Hepatocyte (in vitro differentiated cells): ENCODE results near the gene ATG4B. TPM values are rescaled to one million over a fixed set of nuclear protein-coding genes. Genes with fewer than 3 reads are reported as not detected.

ENCODE experiments used
- DNase-seq: peaks from one replicate; pipeline ENCODE4 v3.0.0-alpha.2; 2016; ENCODE audit warnings: low spot score
- H2AFZ ChIP-seq: fragments of 200-600 bp; sonication (generic); 2 replicates; pipeline ENCODE4 v1.6.0; 2016; ENCODE audit warnings: antibody characterized with exemption, mild to moderate bottlenecking
- H3K27ac ChIP-seq: fragments of 200-600 bp; sonication (generic); 2 replicates; pipeline ENCODE4 v1.5.1; 2016; ENCODE audit warnings: mild to moderate bottlenecking
- H3K27me3 ChIP-seq: fragments of 200-600 bp; sonication (generic); 2 replicates; pipeline ENCODE4 v1.6.1; 2016
- H3K36me3 ChIP-seq: fragments of 200-600 bp; sonication (generic); replicated peaks from 2 replicates; pipeline ENCODE4 v1.5.1; 2016; ENCODE audit warnings: low read depth; ENCODE audit not compliant: insufficient read depth
- H3K4me1 ChIP-seq: fragments of 200-600 bp; sonication (generic); 2 replicates; pipeline ENCODE4 v1.5.1; 2016; ENCODE audit warnings: mild to moderate bottlenecking, moderate library complexity; ENCODE audit not compliant: insufficient read depth
- H3K4me2 ChIP-seq: fragments of 200-600 bp; sonication (generic); 2 replicates; pipeline ENCODE4 v1.6.0; 2016
- H3K4me3 ChIP-seq: fragments of 200-600 bp; sonication (generic); 2 replicates; pipeline ENCODE4 v1.5.1; 2016; ENCODE audit warnings: mild to moderate bottlenecking
- H3K79me2 ChIP-seq: fragments of 200-600 bp; sonication (generic); 2 replicates; pipeline ENCODE4 v1.6.0; 2017; ENCODE audit warnings: mild to moderate bottlenecking
- H3K9me2 ChIP-seq: fragments of 200-600 bp; sonication (generic); replicated peaks from 2 replicates; pipeline ENCODE4 v1.6.0; 2017; ENCODE audit warnings: mild to moderate bottlenecking; ENCODE audit not compliant: insufficient read depth
- H3K9me3 ChIP-seq: fragments of 200-600 bp; sonication (generic); 2 replicates; pipeline ENCODE4 v1.5.1; 2016; ENCODE audit warnings: low read depth, mild to moderate bottlenecking
- H4K20me1 ChIP-seq: fragments of 200-600 bp; sonication (generic); 2 replicates; pipeline ENCODE4 v1.6.0; 2016; ENCODE audit warnings: mild to moderate bottlenecking; ENCODE audit not compliant: insufficient read depth, poor library complexity, severe bottlenecking
- CTCF ChIP-seq: fragments of 200-600 bp; sonication (generic); IDR thresholded peaks from 2 replicates; pipeline ENCODE4 v1.5.1; 2016; ENCODE audit warnings: antibody characterized with exemption, mild to moderate bottlenecking; ENCODE audit not compliant: poor library complexity
- EZH2 ChIP-seq: fragments of 200-600 bp; sonication (generic); IDR thresholded peaks from 2 replicates; pipeline ENCODE4 v1.6.1; 2016; ENCODE audit warnings: antibody characterized with exemption, mild to moderate bottlenecking, borderline replicate concordance
- EZH2phosphoT487 ChIP-seq: fragments of 200-600 bp; sonication (generic); IDR thresholded peaks from one replicate; pipeline ENCODE4 v1.6.1; 2018; ENCODE audit warnings: antibody characterized with exemption, mild to moderate bottlenecking, low read depth, moderate library complexity; ENCODE audit not compliant: unreplicated experiment, severe bottlenecking
- WGBS: methylation state at CpG from one replicate; pipeline ENCODE4 v1.1.6; 2016; ENCODE audit warnings: low lambda C conversion rate; ENCODE audit errors: missing lambda C conversion rate; 5-methylcytosine and 5-hydroxymethylcytosine counted together
- polyA plus RNA-seq: library from polyadenylated mRNA; unstranded; fragments of >200 nt; fragmentation: Nextera tagmentation; extraction: Ambion mirVana; gene quantifications from 2 replicates; pipeline ENCODE4 v1.2.1, GENCODE V29; 2016
- total RNA-seq: library from RNA; depleted of rRNA; stranded (reverse); fragments of >200 nt; gene quantifications from 2 replicates; pipeline ENCODE4 v1.2.3, GENCODE V29; 2014

The ATG4B gene
- total and polyA plus RNA-seq, 2 experiments from 2014 or later: 61.3 to 108 TPM

- no peak for DNase-seq
- Histone ChIP-seq H3K27me3 (no peaks in the 10 kb centered on the region), H4K20me1 (no peaks in the 10 kb centered on the region), H3K4me2 (no peak overlapping the region), H3K4me1 (no peaks in the 10 kb centered on the region), H3K9me3 (no peaks in the 10 kb centered on the region), H3K9me2 (no peaks in the 10 kb centered on the region), H3K79me2 (no peaks in the 10 kb centered on the region), H2AFZ (no peak overlapping the region), H3K27ac (no peak overlapping the region), H3K36me3 (no peaks in the 10 kb centered on the region), H3K4me3 (no peak overlapping the region)
- 91% methylated on average over 11 of the region's 13 CpGs for WGBS
- no peak for TF ChIP-seq EZH2
- TF ChIP-seq EZH2phosphoT487: no peak
- no peak for TF ChIP-seq CTCF
Measured at GRCh38 chr2:241656190-241656741, 18.8 kb downstream of the ATG4B start.

DNA sequence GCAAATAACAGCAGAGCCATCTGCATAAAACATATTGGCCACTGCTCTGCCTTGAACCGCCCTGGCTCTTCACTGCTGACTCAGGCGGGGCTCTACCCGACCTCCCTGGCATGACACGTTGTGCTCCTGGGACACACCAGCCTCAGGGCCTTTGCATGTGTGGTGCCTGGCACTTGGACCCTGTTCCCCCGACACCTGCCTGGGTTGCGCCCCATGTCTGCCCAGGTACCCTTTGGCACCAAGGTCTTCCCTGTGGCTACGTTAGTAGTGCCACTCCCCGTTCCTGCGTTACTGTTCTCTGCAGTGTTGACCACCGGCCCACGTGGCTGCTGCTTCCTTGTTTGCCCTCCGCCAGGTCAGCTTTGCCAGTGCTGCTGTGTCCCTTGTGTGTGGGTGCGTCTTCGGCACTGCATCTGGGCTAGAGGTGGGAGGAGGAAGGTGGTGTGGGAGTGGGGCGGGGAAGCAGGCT, 20.3 kb downstream of the ATG4B start:
- Histone ChIP-seq H3K27ac (no peak overlapping the region), H2AFZ (no peak overlapping the region), H4K20me1 (no peaks in the 10 kb centered on the region), H3K9me2 (no peaks in the 10 kb centered on the region), H3K4me3 (no peak overlapping the region), H3K4me1 (no peaks in the 10 kb centered on the region), H3K4me2 (no peak overlapping the region), H3K79me2 (no peaks in the 10 kb centered on the region), H3K9me3 (no peaks in the 10 kb centered on the region), H3K36me3 (no peaks in the 10 kb centered on the region), H3K27me3 (no peaks in the 10 kb centered on the region)
- WGBS: 85% methylated on average over 12 of the region's 15 CpGs
- no peak for DNase-seq
- TF ChIP-seq CTCF (no peak), EZH2phosphoT487 (no peak), EZH2 (no peak)

- Histone ChIP-seq H3K27ac (no peak overlapping the region), H3K9me2 (no peaks in the 10 kb centered on the region), H3K4me2 (no peak overlapping the region), H3K9me3 (no peaks in the 10 kb centered on the region), H3K36me3 (no peaks in the 10 kb centered on the region), H3K4me1 (no peaks in the 10 kb centered on the region), H2AFZ (no peak overlapping the region), H3K27me3 (no peaks in the 10 kb centered on the region), H4K20me1 (no peaks in the 10 kb centered on the region), H3K4me3 (no peak overlapping the region), H3K79me2 (no peaks in the 10 kb centered on the region)
- DNase-seq: no peak
- TF ChIP-seq CTCF: no peak
- no peak for TF ChIP-seq EZH2phosphoT487
- no peak for TF ChIP-seq EZH2
- WGBS: 80% methylated on average over 4 of the region's 5 CpGs
Measured at GRCh38 chr2:241658296-241658695, 20.8 kb downstream of the ATG4B start.
